ENCODE data around the gene DCST1. TPM values are rescaled to one million over a fixed set of nuclear protein-coding genes. Genes with fewer than 3 reads are reported as not detected.

DCST1 gene
- total RNA-seq, 1 experiment from 2014 or later = 0.32 TPM

DNA sequence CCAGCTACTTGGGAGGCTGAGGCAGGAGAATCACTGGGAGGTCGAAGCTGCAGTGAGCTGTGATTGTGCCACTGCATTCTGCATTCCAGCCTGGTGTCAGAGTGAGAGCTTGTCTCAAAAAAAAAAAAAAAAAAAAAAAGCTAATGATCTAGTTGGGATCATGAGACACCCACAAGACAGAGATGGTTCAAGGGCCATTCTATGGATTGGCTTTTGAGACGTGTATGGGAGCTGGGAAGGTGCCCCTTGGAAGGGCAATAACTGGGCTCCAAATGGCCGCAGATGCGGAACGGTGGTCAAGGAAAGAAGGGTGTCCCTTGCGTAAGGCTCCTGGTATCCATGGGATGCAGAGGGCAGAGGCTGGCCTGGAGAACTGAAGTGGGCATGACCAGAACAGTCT, 10.7 kb downstream of the DCST1 start:
- ATAC-seq (no peak), DNase-seq (ENCODE audit: low read depth, low spot score) (no peak)
- Histone ChIP-seq H3K9ac (ENCODE audit: low read length) (no peak overlapping the region), H3K9me2 (ENCODE audit: insufficient read depth) (no peaks in the 10 kb centered on the region), H3K4me3 (replicated peaks in 1 of 2; ENCODE audit: low read depth in 1 of 2, low read length in 2 of 2) (no peak overlapping the region), H2AFZ (ENCODE audit: low read depth, low read length, poor library complexity, severe bottlenecking) (no peak overlapping the region), H4K20me1 (ENCODE audit: insufficient read depth) (no peaks in the 10 kb centered on the region), H3K79me2 (ENCODE audit: insufficient read depth, low read length) (no peaks in the 10 kb centered on the region), H3K27me3 (ENCODE audit: insufficient read depth, low read length) (no peaks in the 10 kb centered on the region), H3K9me3 (ENCODE audit: control insufficient read depth in 1 of 2, insufficient read depth in 1 of 2, low read depth in 1 of 2, low read length in 2 of 2) (no peaks in the 10 kb centered on the region), H3K36me3 (ENCODE audit: control insufficient read depth in 1 of 2, insufficient read depth in 2 of 2, low read length in 2 of 2) (no peaks in the 10 kb centered on the region), H3K4me1 (ENCODE audit: control insufficient read depth in 1 of 2, insufficient read depth in 2 of 2, low read length in 2 of 2) (peaks cover 9 to 26% of the 10 kb centered on the region in 2 experiments), H3K27ac (ENCODE audit: low read depth, low read length) (no peak overlapping the region), H3K4me2 (ENCODE audit: low read length) (0 out of 2 replicates have a peak overlapping the region, but pooled peaks have one; percentile 27)
- intact Hi-C loops (cut with micrococcal nuclease) = no loop called here
- no TSS peak for BruUV-seq (replicated peaks)
- RAD21 ChIA-PET (ENCODE audit: low non-redundant PET in 1 of 2, low total read pairs in 2 of 2, uncharacterized antibody in 2 of 2, unreplicated experiment in 2 of 2) = interaction anchor here (0.6 to 1.8 kb wide), 4 partner anchors 34 to 375 kb away, joined by 3 to 12 read pairs (median 4); no protein-coding TSS in a partner anchor
- TF ChIP-seq RAD21 (IDR thresholded peaks at IDR 0.05; ENCODE audit: low read depth) = no peak
- POLR2A ChIA-PET = interaction anchor here (1.5 kb wide), 1 partner anchor 17 kb away, joined by 4 read pairs; no protein-coding TSS in a partner anchor
- CTCF ChIA-PET = interaction anchor here (0.6 to 4.0 kb wide), 16 partner anchors 10 to 128 kb away, joined by 3 to 32 read pairs (median 6); partner anchors contain the start of genes EFNA3, FLAD1 and KRTCAP2

DNA sequence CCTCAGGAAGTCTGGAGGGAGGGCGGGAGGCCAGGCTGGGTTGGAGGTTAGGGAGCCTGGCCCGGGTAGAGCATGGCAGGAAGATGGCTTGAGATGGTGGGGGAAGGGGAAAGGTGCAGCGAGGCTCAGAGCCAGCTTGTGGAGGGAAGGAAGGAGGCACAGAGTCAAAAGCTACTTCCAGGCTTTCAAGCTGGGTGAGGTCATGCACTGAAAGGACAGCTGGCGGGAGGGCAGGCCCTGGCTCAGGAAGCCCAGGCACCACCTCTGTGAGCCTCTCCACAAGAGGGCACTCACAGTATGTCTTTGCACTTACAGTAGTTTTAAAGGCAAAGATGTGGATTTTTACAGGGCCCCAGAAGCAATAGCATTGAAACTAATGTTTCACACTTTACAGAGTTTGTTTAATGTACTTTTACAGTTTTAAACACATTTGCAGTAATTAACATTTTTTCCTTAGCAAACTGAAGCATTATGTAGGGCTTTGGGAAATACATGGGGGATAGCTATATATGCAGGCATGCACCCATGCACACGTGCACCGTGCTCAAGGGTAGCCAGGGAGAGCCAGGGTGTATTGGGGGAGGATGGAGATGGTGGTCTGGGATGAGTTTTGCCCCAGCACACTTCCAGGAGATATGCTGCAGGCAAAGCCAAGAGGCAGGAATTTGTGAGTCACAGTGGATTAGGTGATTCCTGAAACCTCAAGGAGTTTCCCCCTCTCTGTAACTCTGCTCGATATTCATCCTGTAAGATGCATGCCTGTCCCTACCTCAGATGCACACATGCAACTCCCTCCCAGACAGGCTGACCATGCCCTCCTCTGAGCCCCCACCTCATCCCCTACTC, 11.4 kb downstream of the DCST1 start:
- BruUV-seq (replicated peaks) = no TSS peak
- H2AFZ ChIP-seq (ENCODE audit: low read depth, low read length, poor library complexity, severe bottlenecking) = no peak overlapping the region
- intact Hi-C loops (cut with micrococcal nuclease) = loop anchor here (1.0 kb wide), 1 partner anchor 40 kb away; no protein-coding TSS in a partner anchor
- ChIA-PET POLR2A (interaction anchor here (0.7 to 1.7 kb wide), 3 partner anchors 15 to 46 kb away, joined by 4 to 6 read pairs (median 5); no protein-coding TSS in a partner anchor), CTCF (interaction anchor here (0.5 to 4.0 kb wide), 18 partner anchors 10 to 127 kb away, joined by 3 to 32 read pairs (median 4); partner anchors contain the start of genes EFNA3, FLAD1 and KRTCAP2), RAD21 (ENCODE audit: low non-redundant PET in 1 of 2, low total read pairs in 2 of 2, uncharacterized antibody in 2 of 2, unreplicated experiment in 2 of 2) (interaction anchor here (0.6 to 1.8 kb wide), 4 partner anchors 35 to 375 kb away, joined by 3 to 12 read pairs (median 4); no protein-coding TSS in a partner anchor)
- ATAC-seq (peak; percentile 95), DNase-seq (ENCODE audit: low read depth, low spot score) (no peak)
- H3K9me3 ChIP-seq (ENCODE audit: control insufficient read depth in 1 of 2, insufficient read depth in 1 of 2, low read depth in 1 of 2, low read length in 2 of 2) = no peaks in the 10 kb centered on the region
- no peaks in the 10 kb centered on the region for H3K79me2 ChIP-seq (ENCODE audit: insufficient read depth, low read length)
- peak overlapping the region; percentile 27 for H3K4me2 ChIP-seq (ENCODE audit: low read length)
- H3K4me1 ChIP-seq (ENCODE audit: control insufficient read depth in 1 of 2, insufficient read depth in 2 of 2, low read length in 2 of 2) = peaks cover 14 to 32% of the 10 kb centered on the region in 2 experiments
- H3K4me3 ChIP-seq (replicated peaks in 1 of 2; ENCODE audit: low read depth in 1 of 2, low read length in 2 of 2) = no peak overlapping the region
- H3K36me3 ChIP-seq (ENCODE audit: control insufficient read depth in 1 of 2, insufficient read depth in 2 of 2, low read length in 2 of 2) = no peaks in the 10 kb centered on the region
- H3K27me3 ChIP-seq (ENCODE audit: insufficient read depth, low read length) = no peaks in the 10 kb centered on the region
- H3K27ac ChIP-seq (ENCODE audit: low read depth, low read length) = no peak overlapping the region
- TF ChIP-seq POLR2A (IDR thresholded peaks at IDR 0.05; ENCODE audit: borderline replicate concordance, extremely low read depth, insufficient read depth, insufficient read length) = no peak
- no peak for TF ChIP-seq EZH2 (IDR thresholded peaks at IDR 0.05)
- no peak for TF ChIP-seq TCF7L2 (IDR thresholded peaks at IDR 0.05; ENCODE audit: borderline replicate concordance, extremely low read depth, insufficient read depth, insufficient read length)
- TF ChIP-seq JUND (IDR thresholded peaks at IDR 0.05) = no peak
- TF ChIP-seq RAD21 (IDR thresholded peaks at IDR 0.05; ENCODE audit: low read depth) = no peak
- TF ChIP-seq, protein P1, sequence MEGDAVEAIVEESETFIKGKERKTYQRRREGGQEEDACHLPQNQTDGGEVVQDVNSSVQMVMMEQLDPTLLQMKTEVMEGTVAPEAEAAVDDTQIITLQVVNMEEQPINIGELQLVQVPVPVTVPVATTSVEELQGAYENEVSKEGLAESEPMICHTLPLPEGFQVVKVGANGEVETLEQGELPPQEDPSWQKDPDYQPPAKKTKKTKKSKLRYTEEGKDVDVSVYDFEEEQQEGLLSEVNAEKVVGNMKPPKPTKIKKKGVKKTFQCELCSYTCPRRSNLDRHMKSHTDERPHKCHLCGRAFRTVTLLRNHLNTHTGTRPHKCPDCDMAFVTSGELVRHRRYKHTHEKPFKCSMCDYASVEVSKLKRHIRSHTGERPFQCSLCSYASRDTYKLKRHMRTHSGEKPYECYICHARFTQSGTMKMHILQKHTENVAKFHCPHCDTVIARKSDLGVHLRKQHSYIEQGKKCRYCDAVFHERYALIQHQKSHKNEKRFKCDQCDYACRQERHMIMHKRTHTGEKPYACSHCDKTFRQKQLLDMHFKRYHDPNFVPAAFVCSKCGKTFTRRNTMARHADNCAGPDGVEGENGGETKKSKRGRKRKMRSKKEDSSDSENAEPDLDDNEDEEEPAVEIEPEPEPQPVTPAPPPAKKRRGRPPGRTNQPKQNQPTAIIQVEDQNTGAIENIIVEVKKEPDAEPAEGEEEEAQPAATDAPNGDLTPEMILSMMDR (IDR thresholded peaks at IDR 0.05 in 2 of 3, conservative IDR thresholded peaks at IDR 0.05 in 1 of 3; ENCODE audit: borderline replicate concordance in 1 of 3, insufficient read depth in 1 of 3, low read depth in 2 of 3, low read length in 2 of 3) = peak in 2 of 3 experiments; percentile 77 to 80; a peak in 4 of 6 replicates
- TF ChIP-seq ZFX (IDR thresholded peaks at IDR 0.05) = no peak
- no peak overlapping the region for H3K9ac ChIP-seq (ENCODE audit: low read length)
- H3K9me2 ChIP-seq (ENCODE audit: insufficient read depth) = no peaks in the 10 kb centered on the region
- no peaks in the 10 kb centered on the region for H4K20me1 ChIP-seq (ENCODE audit: insufficient read depth)
